GM19324 (cell line): ENCODE measurements around the gene CAPS2.

Experiments
- ATAC-seq: cut with Tn5 transposase; IDR thresholded peaks from one replicate; pipeline ENCODE4 v1.9.1; 2021; ENCODE audit warnings: mild to moderate bottlenecking, moderate library complexity; ENCODE audit not compliant: unreplicated experiment, low FRiP score

The CAPS2 gene

GRCh38 chr12:75305412-75306332 lies 24.5 kb downstream of the CAPS2 start:
- ATAC-seq = no peak

- no peak for ATAC-seq
Observed at GRCh38 chr12:75302781-75303180, 27.3 kb downstream of the CAPS2 start.

- no peak for ATAC-seq
Observed at GRCh38 chr12:75302225-75302624, 27.9 kb downstream of the CAPS2 start.

DNA sequence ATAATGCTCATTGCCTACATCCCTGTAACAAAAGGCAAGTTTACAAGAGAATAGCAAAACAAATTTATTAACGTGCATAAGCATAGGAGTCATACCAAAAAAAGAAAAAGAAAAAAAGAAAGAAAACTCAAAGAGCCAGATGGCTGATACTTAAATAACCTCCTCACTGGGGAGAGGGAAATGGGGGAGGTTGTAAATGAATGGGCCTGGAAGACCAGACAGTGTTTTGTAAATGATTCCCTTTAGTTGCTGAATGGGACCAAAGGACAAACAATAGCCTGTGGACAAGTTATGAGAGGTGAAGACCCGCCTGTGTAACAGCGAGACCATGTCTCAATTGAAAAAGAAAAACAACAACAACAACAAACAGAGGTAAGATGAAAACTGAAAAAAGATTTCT lies 35.3 kb downstream of the CAPS2 start:
- no peak for ATAC-seq

DNA sequence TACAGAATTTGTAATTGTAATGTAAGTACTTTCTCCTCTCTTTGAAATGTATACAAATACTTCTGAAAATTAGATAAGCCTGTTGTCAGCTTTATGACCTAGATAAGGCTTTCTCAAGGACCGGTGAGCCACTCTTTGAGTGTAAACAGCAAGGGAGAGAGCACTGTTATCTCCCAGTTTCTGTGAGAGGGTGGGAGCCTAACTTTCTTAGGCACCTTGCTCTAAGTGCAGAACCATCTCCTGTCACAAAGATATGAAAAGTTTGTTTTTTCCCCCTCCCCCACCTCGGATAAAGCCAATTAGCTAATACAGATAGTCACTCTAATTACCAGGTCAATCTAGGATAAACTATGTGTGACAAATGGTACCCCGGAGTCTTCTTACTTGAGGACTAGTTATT lies 35.8 kb downstream of the CAPS2 start:
- ATAC-seq = no peak

GRCh38 chr12:75291014-75291413 lies 39.1 kb downstream of the CAPS2 start:
- ATAC-seq = no peak

- no peak for ATAC-seq
Observed at GRCh38 chr12:75289753-75290152, 40.4 kb downstream of the CAPS2 start.

DNA sequence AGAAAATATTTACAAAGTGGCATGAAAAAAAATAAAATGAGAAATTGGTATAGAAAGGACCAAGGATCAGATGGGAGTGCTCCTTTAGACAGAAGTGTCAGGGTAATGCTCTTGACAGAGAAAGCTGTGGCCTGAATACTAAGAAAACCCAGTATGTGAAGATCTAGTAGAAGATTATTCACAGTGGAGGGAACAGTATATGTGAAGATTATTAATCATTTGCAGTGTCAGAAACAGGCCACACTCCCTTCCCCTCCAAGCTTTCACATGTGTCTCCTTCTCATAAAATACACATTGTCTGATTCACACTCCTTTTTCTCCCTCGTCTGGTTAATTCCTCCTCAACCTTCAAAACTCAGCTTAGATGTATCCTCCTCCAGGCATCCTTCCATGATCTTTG lies 41.3 kb downstream of the CAPS2 start:
- no peak for ATAC-seq

GRCh38 chr12:75275702-75276101 lies 54.4 kb downstream of the CAPS2 start:
- no peak for ATAC-seq

- ATAC-seq = no peak
Observed at GRCh38 chr12:75271576-75271975, 58.5 kb downstream of the CAPS2 start.

DNA sequence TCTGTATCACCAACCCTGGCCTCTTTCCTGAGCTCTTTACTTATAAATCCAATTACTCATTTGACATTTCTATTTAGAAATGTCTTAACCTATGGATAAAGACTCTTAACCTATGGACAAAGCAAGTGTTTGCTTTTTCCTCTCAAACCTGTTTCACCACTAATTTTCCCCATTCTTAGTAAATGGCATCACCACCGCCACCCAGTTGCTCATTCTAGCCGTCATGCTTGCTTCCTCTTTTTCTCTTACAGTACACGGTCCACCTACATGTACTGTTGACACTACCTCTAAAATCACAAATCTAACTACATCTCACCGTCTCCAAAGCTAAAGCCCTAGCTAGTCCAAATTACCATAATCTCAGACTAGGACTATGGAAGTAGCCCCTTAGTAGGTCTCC lies 60.0 kb downstream of the CAPS2 start:
- ATAC-seq = no peak

DNA sequence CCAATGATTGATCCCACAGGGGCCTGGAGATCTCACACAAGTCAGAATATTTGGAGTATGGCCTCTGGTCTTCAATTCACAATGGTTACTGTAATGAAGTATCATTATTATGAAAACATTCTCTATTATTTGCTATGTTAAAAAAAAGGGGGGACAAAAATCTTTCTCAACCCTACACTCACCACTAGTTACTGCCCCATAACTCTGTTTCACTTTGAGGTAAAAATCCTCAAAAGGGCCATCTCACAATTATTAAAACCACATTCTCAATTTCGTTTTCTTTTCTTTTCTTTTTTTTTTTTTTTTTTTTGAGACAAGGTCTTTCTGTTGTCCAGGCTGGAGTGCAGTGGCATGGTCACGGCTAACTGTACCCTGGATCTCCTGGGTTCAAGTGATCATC lies 60.9 kb downstream of the CAPS2 start:
- ATAC-seq = no peak

DNA sequence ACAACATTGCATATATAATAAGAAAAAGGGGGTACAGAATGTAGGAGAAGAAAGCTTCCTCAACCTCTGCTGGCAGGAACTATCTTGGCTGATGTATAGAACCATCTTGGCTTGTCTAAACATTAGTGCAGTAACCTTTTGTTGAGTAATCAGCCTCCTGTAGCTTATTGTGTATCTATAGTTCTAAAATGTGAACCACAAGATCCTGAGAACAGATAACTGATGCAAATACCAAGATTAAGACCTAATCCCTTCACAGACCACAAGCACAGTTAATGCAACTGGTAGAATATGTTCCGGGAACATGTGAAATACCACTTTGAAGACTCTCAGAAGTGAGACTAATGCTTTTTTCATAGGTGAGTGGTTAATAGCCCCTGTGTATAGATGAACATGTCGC lies 69.8 kb downstream of the CAPS2 start:
- ATAC-seq = no peak

- ATAC-seq = no peak
Observed at GRCh38 chr12:75259143-75259542, 71.0 kb downstream of the CAPS2 start.

GRCh38 chr12:75257510-75257909 lies 72.6 kb downstream of the CAPS2 start:
- no peak for ATAC-seq

- ATAC-seq = no peak
Observed at GRCh38 chr12:75245108-75245507, 85.0 kb downstream of the CAPS2 start.

DNA sequence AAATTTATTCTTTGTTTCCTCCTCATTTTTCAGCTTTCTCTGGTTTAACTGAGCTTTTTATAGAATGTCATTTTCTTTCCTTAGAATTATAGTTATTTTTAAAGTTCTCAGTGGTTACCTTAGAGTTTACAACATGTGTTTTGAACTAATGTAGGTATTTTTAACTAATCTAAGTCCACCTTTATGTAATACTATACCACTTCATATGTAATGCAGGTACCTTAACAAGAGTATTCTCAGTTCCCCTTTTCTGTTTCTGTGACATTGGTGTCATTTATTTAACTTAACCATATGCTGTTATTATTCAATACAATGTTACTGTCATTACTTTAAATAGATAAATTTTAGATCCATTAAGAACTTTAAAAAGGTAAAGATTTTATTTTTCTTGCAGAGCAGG lies 90.1 kb downstream of the CAPS2 start:
- ATAC-seq = no peak

- no peak for ATAC-seq
Observed at GRCh38 chr12:75236206-75236605, 93.9 kb downstream of the CAPS2 start.

GRCh38 chr12:75227132-75227531 lies 103.0 kb downstream of the CAPS2 start:
- ATAC-seq = no peak
